Smooth muscle cell (in vitro differentiated cells): ENCODE data around the gene C19orf33. TPM values are rescaled to one million over a fixed set of nuclear protein-coding genes. Genes with fewer than 3 reads are reported as not detected.

Source experiments
- DNase-seq: peaks from one replicate; lab custom pipeline; 2025; ENCODE audit not compliant: unreplicated experiment; lab: John Stamatoyannopoulos, UW
- H2AFZ ChIP-seq: fragments of 200-600 bp; sonication (generic); 2 replicates; pipeline ENCODE4 v1.6.0; 2016; ENCODE audit warnings: antibody characterized with exemption, low read depth, mild to moderate bottlenecking
- H3F3A ChIP-seq: fragments of 200-600 bp; sonication (generic); 2 replicates; pipeline ENCODE4 v1.6.0; 2017; ENCODE audit warnings: antibody characterized with exemption, low read depth
- H3K27ac ChIP-seq: fragments of 200-600 bp; sonication (generic); 2 replicates; pipeline ENCODE4 v1.5.1; 2016; ENCODE audit warnings: low read depth, mild to moderate bottlenecking
- H3K27me3 ChIP-seq: fragments of 200-600 bp; sonication (generic); 2 replicates; pipeline ENCODE4 v1.6.1; 2016; ENCODE audit warnings: low read depth, mild to moderate bottlenecking
- H3K36me3 ChIP-seq: fragments of 200-600 bp; sonication (generic); 2 replicates; pipeline ENCODE4 v1.5.1; 2016; ENCODE audit warnings: low read depth
- H3K4me1 ChIP-seq: fragments of 200-600 bp; sonication (generic); 2 replicates; pipeline ENCODE4 v1.5.1; 2016; ENCODE audit warnings: low read depth
- H3K4me2 ChIP-seq: fragments of 200-600 bp; sonication (generic); 2 replicates; pipeline ENCODE4 v1.6.0; 2016; ENCODE audit warnings: mild to moderate bottlenecking
- H3K4me3 ChIP-seq: fragments of 200-600 bp; sonication (generic); 2 replicates; pipeline ENCODE4 v1.5.1; 2016; ENCODE audit warnings: mild to moderate bottlenecking
- H3K79me2 ChIP-seq: fragments of 200-600 bp; sonication (generic); 2 replicates; pipeline ENCODE4 v1.6.0; 2016; ENCODE audit warnings: low read depth, mild to moderate bottlenecking
- H3K9ac ChIP-seq: fragments of 200-600 bp; sonication (generic); 2 replicates; pipeline ENCODE4 v1.6.0; 2016; ENCODE audit warnings: low read depth
- H3K9me3 ChIP-seq: fragments of 200-600 bp; sonication (generic); replicated peaks from 2 replicates; pipeline ENCODE4 v1.5.1; 2016; ENCODE audit warnings: low read depth
- H4K20me1 ChIP-seq: fragments of 200-600 bp; sonication (generic); 2 replicates; pipeline ENCODE4 v1.6.0; 2016; ENCODE audit warnings: low read depth
- CTCF ChIP-seq: fragments of 200-600 bp; sonication (generic); IDR thresholded peaks from 2 replicates; pipeline ENCODE4 v1.5.1; 2017; ENCODE audit warnings: borderline replicate concordance, mild to moderate bottlenecking, antibody characterized with exemption; ENCODE audit not compliant: insufficient read depth, poor library complexity, severe bottlenecking
- WGBS: methylation state at CpG from one replicate; pipeline ENCODE4 v1.1.7; 2016; ENCODE audit warnings: low lambda C conversion rate; 5-methylcytosine and 5-hydroxymethylcytosine counted together
- polyA plus RNA-seq: library from polyadenylated mRNA; unstranded; fragments of >200 nt; fragmentation: Nextera tagmentation; extraction: Ambion mirVana; gene quantifications from 2 replicates; pipeline ENCODE4 v1.2.1, GENCODE V29; 2016
- total RNA-seq: library from RNA; depleted of rRNA; stranded (reverse); fragments of >200 nt; gene quantifications from 2 replicates; pipeline ENCODE4 v1.2.3, GENCODE V29; 2014

C19orf33 gene
- total and polyA plus RNA-seq, 2 experiments from 2014 or later, result 22.1 to 136 TPM

DNA sequence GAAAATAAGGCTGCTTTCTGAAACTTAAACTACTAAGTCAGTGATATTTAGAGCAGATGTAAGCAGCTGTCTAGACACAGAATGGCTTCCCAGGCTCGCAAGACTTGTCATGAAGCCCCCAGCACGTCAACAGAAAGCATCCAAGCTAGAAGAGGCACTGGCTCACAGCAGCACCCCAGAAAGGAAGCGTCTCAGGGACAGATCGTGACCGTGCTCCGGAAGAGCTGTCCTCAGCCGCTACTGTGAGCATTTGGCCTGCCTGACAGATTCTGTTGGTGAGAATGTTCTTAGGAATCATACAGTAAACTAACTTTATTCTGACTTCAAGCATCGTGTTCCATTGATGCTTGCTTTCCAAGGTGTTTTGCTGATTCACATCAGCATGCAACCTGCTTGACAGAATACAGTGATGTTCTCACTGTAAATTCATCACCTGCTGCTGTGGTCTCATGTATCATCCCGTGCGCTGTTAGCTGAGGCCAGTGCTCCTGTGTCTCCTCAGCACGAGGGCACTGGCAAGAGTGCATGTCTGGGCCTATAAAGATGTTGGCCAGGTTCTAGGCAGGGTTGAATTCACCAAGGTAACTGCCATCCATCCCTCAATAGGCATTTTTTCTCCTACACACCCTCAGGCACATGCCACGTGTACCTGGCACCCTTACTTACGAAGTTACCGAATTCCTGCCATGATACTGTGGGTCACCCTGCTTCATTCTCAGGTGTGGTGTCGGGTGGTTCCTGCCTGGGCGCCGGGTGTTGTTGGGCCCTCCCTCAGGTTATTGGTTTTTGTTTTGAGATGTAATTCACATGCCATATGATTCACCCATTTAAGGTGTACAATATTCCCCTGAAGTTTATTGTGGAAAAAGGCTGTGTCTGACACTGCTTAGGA lies 23.8 kb upstream of the C19orf33 start:
- H4K20me1 ChIP-seq, result peaks cover 50% of the 10 kb centered on the region
- H3K9me3 ChIP-seq, result no peaks in the 10 kb centered on the region
- no peak overlapping the region for H3K9ac ChIP-seq
- peaks cover 9% of the 10 kb centered on the region for H3K4me1 ChIP-seq
- H3K27me3 ChIP-seq, result no peaks in the 10 kb centered on the region
- WGBS, result 92% methylated on average over 17 of the region's 17 CpGs
- no peak overlapping the region for H3K27ac ChIP-seq
- no peak for DNase-seq
- no peak overlapping the region for H3K4me3 ChIP-seq
- H3K79me2 ChIP-seq, result peaks cover 30% of the 10 kb centered on the region
- no peaks in the 10 kb centered on the region for H3K36me3 ChIP-seq
- H3F3A ChIP-seq, result peaks cover 26% of the 10 kb centered on the region
- TF ChIP-seq CTCF, result no peak
- H3K4me2 ChIP-seq, result no peak overlapping the region
- H2AFZ ChIP-seq, result no peak overlapping the region

- WGBS, result 78% methylated on average over 7 of the region's 7 CpGs
- H3K4me3 ChIP-seq, result no peak overlapping the region
- peaks cover 19% of the 10 kb centered on the region for H3F3A ChIP-seq
- no peaks in the 10 kb centered on the region for H3K9me3 ChIP-seq
- no peaks in the 10 kb centered on the region for H3K36me3 ChIP-seq
- H3K27ac ChIP-seq, result no peak overlapping the region
- H3K4me2 ChIP-seq, result no peak overlapping the region
- no peak overlapping the region for H2AFZ ChIP-seq
- H3K4me1 ChIP-seq, result peaks cover 9% of the 10 kb centered on the region
- H3K27me3 ChIP-seq, result no peaks in the 10 kb centered on the region
- DNase-seq, result no peak
- H4K20me1 ChIP-seq, result peaks cover 50% of the 10 kb centered on the region
- TF ChIP-seq CTCF, result no peak
- H3K9ac ChIP-seq, result no peak overlapping the region
- H3K79me2 ChIP-seq, result peaks cover 29% of the 10 kb centered on the region
Observed at GRCh38 chr19:38281811-38282566, 22.1 kb upstream of the C19orf33 start.

DNA sequence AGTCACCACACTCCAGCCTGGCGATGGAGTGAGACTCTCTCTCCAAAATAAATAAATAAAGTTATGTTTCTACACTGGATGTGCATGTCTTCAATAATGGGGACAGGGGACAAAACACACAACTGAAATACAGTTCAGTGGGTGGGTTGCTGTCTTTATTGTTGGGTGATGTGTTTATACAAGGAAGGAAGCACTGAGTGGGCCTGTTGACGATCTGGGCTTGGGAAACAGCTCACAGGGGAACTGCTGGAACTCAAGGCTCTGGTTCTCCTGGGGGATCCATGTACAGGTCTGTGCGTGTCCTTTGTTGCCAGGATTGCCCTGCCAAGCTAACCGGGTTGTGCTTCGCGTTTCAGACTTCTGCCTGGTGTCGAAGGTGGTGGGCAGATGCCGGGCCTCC lies 20.8 kb upstream of the C19orf33 start:
- no peaks in the 10 kb centered on the region for H3K9me3 ChIP-seq
- 91% methylated on average over 8 of the region's 8 CpGs for WGBS
- no peak overlapping the region for H2AFZ ChIP-seq
- H3K27ac ChIP-seq, result no peak overlapping the region
- H3K4me1 ChIP-seq, result peaks cover 5% of the 10 kb centered on the region
- H3K36me3 ChIP-seq, result no peaks in the 10 kb centered on the region
- DNase-seq, result no peak
- TF ChIP-seq CTCF, result no peak
- H3K9ac ChIP-seq, result no peak overlapping the region
- H3K79me2 ChIP-seq, result peaks cover 29% of the 10 kb centered on the region
- H3K27me3 ChIP-seq, result no peaks in the 10 kb centered on the region
- H4K20me1 ChIP-seq, result peaks cover 40% of the 10 kb centered on the region
- no peak overlapping the region for H3K4me3 ChIP-seq
- H3K4me2 ChIP-seq, result no peak overlapping the region
- peaks cover 9% of the 10 kb centered on the region for H3F3A ChIP-seq
